K562 (cell line): ENCODE data around the gene SLC39A11. TPM values are rescaled to one million over a fixed set of nuclear protein-coding genes. Genes with fewer than 3 reads are reported as not detected.

ENCODE experiments used
- ATAC-seq: fragments of 200-7000 bp; cut with Tn5 transposase; 3 replicates; pipeline ENCODE4 v1.9.1; 2020; ENCODE audit warnings: moderate library complexity
- BruUV-seq: library from RNA; stranded (reverse); fragments of 400-500 nt; replicated peaks from 2 replicates; lab custom pipeline; 2021; lab: Mats Ljungman, UMichigan
- CTCF ChIA-PET: fragments of 300-600 bp; formaldehyde crosslinking; extraction: SDS; loops from one replicate; lab custom pipeline; 2021; ENCODE audit warnings: low intra/inter-chr PET ratio; lab: Yijun Ruan, JAX
- POLR2A ChIA-PET: fragments of 300-600, 350-650 bp; sonication (Branson Sonifier 250); formaldehyde crosslinking; extraction: SDS; loops from one replicate; lab custom pipeline; 2021; ENCODE audit warnings: antibody characterized with exemption, inconsistent platforms; lab: Yijun Ruan, JAX
- DNase-seq, 4 experiments: peaks; one replicate each; pipeline versions ENCODE4 v3.0.0 to v3.0.0-alpha.2; 2011 to 2018; ENCODE audit warnings: low spot score in 3 of 4, mixed read lengths in 3 of 4; ENCODE audit errors: extremely low read depth in 1 of 4
- FAIRE-seq: peaks from 2 replicates; lab custom pipeline; 2011; peaks lifted over from hg19 to GRCh38; lab: Jason Lieb, UNC
- H2AFZ ChIP-seq: 2 replicates; pipeline ENCODE4 v1.6.0; 2011; ENCODE audit warnings: low read depth, low read length, control low read depth, inconsistent platforms
- H3K27ac ChIP-seq: fragments of 200-600 bp; 3 replicates; pipeline ENCODE4 v1.8.0; 2011; ENCODE audit warnings: low read depth, mild to moderate bottlenecking, control low read depth, inconsistent platforms, low read length, moderate library complexity, mixed read lengths; ENCODE audit errors: extremely low read depth
- H3K27me3 ChIP-seq, 2 experiments: fragments of 300-600 bp in 1 of 2; 2 replicates in 1 of 2; 3 replicates in 1 of 2; pipeline versions ENCODE4 v1.6.0 to v1.8.0; 2011; ENCODE audit warnings: inconsistent platforms in 2 of 2, low read length in 2 of 2, mild to moderate bottlenecking in 1 of 2, mixed read lengths in 1 of 2, moderate library complexity in 1 of 2; ENCODE audit not compliant: control insufficient read depth in 2 of 2, insufficient read depth in 2 of 2
- H3K36me3 ChIP-seq: fragments of 300-600 bp; 3 replicates; pipeline ENCODE4 v1.8.0; 2011; ENCODE audit warnings: mild to moderate bottlenecking, low read length, inconsistent platforms; ENCODE audit not compliant: control insufficient read depth, insufficient read depth
- H3K4me1 ChIP-seq, 2 experiments: fragments of 200-600 bp in 1 of 2; replicated peaks in 1 of 2; 2 replicates in 1 of 2; 3 replicates in 1 of 2; pipeline versions ENCODE4 v1.5.1 to v1.8.0; 2011; ENCODE audit warnings: inconsistent platforms in 2 of 2, low read length in 2 of 2, mild to moderate bottlenecking in 1 of 2, mixed read lengths in 1 of 2, moderate library complexity in 1 of 2; ENCODE audit not compliant: control insufficient read depth in 2 of 2, insufficient read depth in 2 of 2
- H3K4me2 ChIP-seq: 2 replicates; pipeline ENCODE4 v1.6.1; 2011; ENCODE audit warnings: low read length, control low read depth, inconsistent platforms, mixed read lengths; ENCODE audit not compliant: insufficient read depth
- H3K4me3 ChIP-seq: fragments of 200-600 bp; sonication (generic), shearing (Covaris generic); 2 replicates; pipeline ENCODE4 v1.5.1; 2016; ENCODE audit warnings: control low read depth, inconsistent platforms
- H3K79me2 ChIP-seq: fragments of 200-600 bp; 3 replicates; pipeline ENCODE4 v1.8.0; 2011; ENCODE audit warnings: low read length, inconsistent platforms; ENCODE audit not compliant: control insufficient read depth, insufficient read depth
- H3K9ac ChIP-seq, 2 experiments: 2 replicates each; pipeline versions ENCODE4 v1.6.0 to v1.6.1; 2011; ENCODE audit warnings: low read depth in 2 of 2, low read length in 2 of 2, control low read depth in 1 of 2, inconsistent platforms in 1 of 2, mild to moderate bottlenecking in 1 of 2, mixed read lengths in 1 of 2; ENCODE audit not compliant: insufficient read depth in 1 of 2
- H3K9me1 ChIP-seq: one replicate; pipeline ENCODE4 v1.6.0; 2011; ENCODE audit warnings: inconsistent platforms, mild to moderate bottlenecking, low read length, moderate library complexity; ENCODE audit not compliant: control insufficient read depth, insufficient read depth
- H3K9me3 ChIP-seq: replicated peaks from 2 replicates; pipeline ENCODE4 v1.5.1; 2011; ENCODE audit warnings: low read depth, low read length, inconsistent platforms; ENCODE audit not compliant: control insufficient read depth, insufficient read depth
- H4K20me1 ChIP-seq: replicated peaks from 2 replicates; pipeline ENCODE4 v1.6.1; 2011; ENCODE audit warnings: low read length, inconsistent platforms, mixed read lengths; ENCODE audit not compliant: control insufficient read depth, insufficient read depth
- BRD9 ChIP-seq: fragments of 450-650 bp; IDR thresholded peaks from 2 replicates; pipeline ENCODE4 v1.6.1; 2018; ENCODE audit warnings: low read depth; ENCODE audit not compliant: partially characterized antibody
- CHAMP1 ChIP-seq: fragments of 450-650 bp; IDR thresholded peaks from 2 replicates; pipeline ENCODE4 v1.6.1; 2016; ENCODE audit warnings: mild to moderate bottlenecking
- CHD1 ChIP-seq: fragments of 200-600 bp; sonication (generic); IDR thresholded peaks from one replicate; pipeline ENCODE4 v1.6.1; 2012; ENCODE audit warnings: mild to moderate bottlenecking, moderate library complexity, low read length, inconsistent platforms
- EWSR1 ChIP-seq: fragments of 450-650 bp; IDR thresholded peaks from 2 replicates; pipeline ENCODE4 v1.6.1; 2018; ENCODE audit warnings: borderline replicate concordance, mild to moderate bottlenecking, low read depth, moderate library complexity; ENCODE audit not compliant: partially characterized antibody
- SIRT6 ChIP-seq: IDR thresholded peaks from one replicate; pipeline ENCODE4 v1.6.1; 2012; ENCODE audit warnings: low read depth, mild to moderate bottlenecking, control low read depth, inconsistent platforms, low read length, moderate library complexity
- SRSF1 ChIP-seq: fragments of 200-400 bp; formaldehyde crosslinking; IDR thresholded peaks from 2 replicates; pipeline ENCODE4 v1.6.1; 2017; ENCODE audit warnings: mild to moderate bottlenecking, low read depth, low read length, moderate library complexity
- TGIF2 ChIP-seq: sonication (generic); formaldehyde crosslinking; IDR thresholded peaks from 2 replicates; pipeline ENCODE4 v1.8.1; 2022; ENCODE audit warnings: mild to moderate bottlenecking, missing genetic modification reagents, moderate library complexity
- TOE1 ChIP-seq, 2 experiments: fragments of 450-650 bp in 1 of 2; sonication (generic) in 1 of 2; formaldehyde crosslinking in 1 of 2; IDR thresholded peaks; 2 replicates each; pipeline versions ENCODE4 v1.7.1 to v1.8.0; 2016 to 2022; ENCODE audit warnings: borderline replicate concordance in 2 of 2, mild to moderate bottlenecking in 2 of 2, antibody characterized with exemption in 1 of 2, inconsistent platforms in 1 of 2, low read depth in 1 of 2, missing genetic modification reagents in 1 of 2, moderate library complexity in 1 of 2
- ZBTB2 ChIP-seq: fragments of 450-650 bp; IDR thresholded peaks from 2 replicates; pipeline ENCODE4 v1.6.1; 2016; ENCODE audit warnings: antibody characterized with exemption
- ZNF174 ChIP-seq: fragments of 250-450 bp; sonication (Bioruptor Pico); IDR thresholded peaks from 2 replicates; pipeline ENCODE4 v1.4.0; 2020; ENCODE audit warnings: mild to moderate bottlenecking
- ZNF23 ChIP-seq: fragments of 250-450 bp; sonication (Bioruptor Pico); IDR thresholded peaks from 2 replicates; pipeline ENCODE4 v1.4.0; 2020; ENCODE audit warnings: mild to moderate bottlenecking
- ZNF584 ChIP-seq: fragments of 200-800 bp; sonication (Bioruptor generic); IDR thresholded peaks from 2 replicates; pipeline ENCODE4 v1.6.1; 2016; ENCODE audit warnings: low read depth, mild to moderate bottlenecking, missing genetic modification characterization, missing compliant biosample characterization
- WGBS: fragments of 100-300 bp; shearing (Covaris generic); methylation state at CpG from one replicate; pipeline ENCODE4 v1.1.6; 2016; ENCODE audit warnings: low coverage, mixed read lengths; ENCODE audit not compliant: insufficient coverage; ENCODE audit errors: missing lambda C conversion rate; 5-methylcytosine and 5-hydroxymethylcytosine counted together
- in situ Hi-C: fragments of 300-500 bp; cut with MboI; formaldehyde crosslinking; loops from 4 replicates; pipeline ENCODE4 v1.15.0; 2018; ENCODE audit warnings: inconsistent platforms, mixed read lengths
- intact Hi-C: fragments of 100-400 bp; cut with micrococcal nuclease; formaldehyde crosslinking; loops from 2 replicates; pipeline ENCODE4 v1.14.2; 2022
- polyA plus RNA-seq, 8 experiments: library from polyadenylated mRNA; depleted of rRNA in 4 of 8; stranded (reverse) in 5 of 8; unstranded in 3 of 8; fragments of >200 nt; fragmentation: Nextera tagmentation in 2 of 8; fragmentation: Illumina TruSeq in 1 of 8; extraction: Ambion mirVana in 2 of 8; extraction: Trizol in 1 of 8; gene quantifications; 2 replicates each; pipeline versions ENCODE4 v1.2.1 to v1.2.3, GENCODE V29; 2011 to 2014; ENCODE audit warnings: inconsistent platforms in 1 of 8, missing spikeins in 1 of 8
- total RNA-seq, 7 experiments: library from RNA; depleted of rRNA in 6 of 7; stranded (reverse); fragments of >200 nt in 6 of 7; fragmentation: Illumina TruSeq in 2 of 7; extraction: Trizol in 2 of 7; gene quantifications; 2 replicates each; pipeline versions ENCODE4 v1.2.1 to v1.2.3, GENCODE V29; 2011 to 2021; ENCODE audit warnings: low replicate concordance in 1 of 7
- TF ChIP-seq, protein P1 (sequence below): sonication (generic); formaldehyde crosslinking; IDR thresholded peaks from 2 replicates; pipeline ENCODE4 v1.8.1; 2023; ENCODE audit warnings: mild to moderate bottlenecking, missing genetic modification reagents

The SLC39A11 gene
- total and polyA plus RNA-seq, 9 of the 15 experiments (the other 6 are each of a cell fraction or from before 2014, with no cell fraction given) = 10.5 to 26.4 (median 13.4) TPM

GRCh38 chr17:72724267-72724666 is 368.2 kb downstream of the SLC39A11 start:
- no TSS peak for BruUV-seq
- H3K27me3 ChIP-seq = no peaks in the 10 kb centered on the region
- no peaks in the 10 kb centered on the region for H3K9me3 ChIP-seq
- H4K20me1 ChIP-seq = no peaks in the 10 kb centered on the region; the same call in 1 of the 2 replicates
- DNase-seq = no peak
- in situ Hi-C loops (loop anchor here (5.0 to 10.0 kb wide), 3 partner anchors 261 to 528 kb away; no protein-coding TSS in a partner anchor), intact Hi-C loops (loop anchor here (2.0 kb wide), 2 partner anchors 163 to 531 kb away; no protein-coding TSS in a partner anchor)
- no peak overlapping the region for H3K4me2 ChIP-seq
- 0 out of 5 replicates have a peak, but pooled peaks cover 0 to 2% of the 10 kb centered on the region in 2 experiments for H3K4me1 ChIP-seq
- 34% methylated on average over 2 of the region's 2 CpGs for WGBS
- H3K9ac ChIP-seq = no peak overlapping the region
- ChIA-PET CTCF (interaction anchor here (0.7 to 5.5 kb wide), 2 partner anchors 465 to 627 kb away, joined by 3 to 72 read pairs; partner anchors contain the start of gene COG1), POLR2A (interaction anchor here (0.7 to 1.9 kb wide), 2 partner anchors 10 to 263 kb away, joined by 3 to 5 read pairs; no protein-coding TSS in a partner anchor)
- no peak overlapping the region for H3K27ac ChIP-seq
- H3K36me3 ChIP-seq = no peaks in the 10 kb centered on the region
- no peaks in the 10 kb centered on the region for H3K79me2 ChIP-seq
- no peak overlapping the region for H3K4me3 ChIP-seq
- no peak for ATAC-seq
- H2AFZ ChIP-seq = no peak overlapping the region
- H3K9me1 ChIP-seq = no peaks in the 10 kb centered on the region
- no peak for TF ChIP-seq CHAMP1
- TF ChIP-seq TOE1 (IDR thresholded peaks at IDR 0.05; ENCODE audit: borderline replicate concordance) = no peak
- no peak for TF ChIP-seq TOE1 (CRISPR knock-in tag; IDR thresholded peaks at IDR 0.05; ENCODE audit: borderline replicate concordance, low read depth)
- TF ChIP-seq, protein P1, sequence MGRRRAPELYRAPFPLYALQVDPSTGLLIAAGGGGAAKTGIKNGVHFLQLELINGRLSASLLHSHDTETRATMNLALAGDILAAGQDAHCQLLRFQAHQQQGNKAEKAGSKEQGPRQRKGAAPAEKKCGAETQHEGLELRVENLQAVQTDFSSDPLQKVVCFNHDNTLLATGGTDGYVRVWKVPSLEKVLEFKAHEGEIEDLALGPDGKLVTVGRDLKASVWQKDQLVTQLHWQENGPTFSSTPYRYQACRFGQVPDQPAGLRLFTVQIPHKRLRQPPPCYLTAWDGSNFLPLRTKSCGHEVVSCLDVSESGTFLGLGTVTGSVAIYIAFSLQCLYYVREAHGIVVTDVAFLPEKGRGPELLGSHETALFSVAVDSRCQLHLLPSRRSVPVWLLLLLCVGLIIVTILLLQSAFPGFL = no peak
- TF ChIP-seq ZNF584 = no peak
- TF ChIP-seq SRSF1 = no peak
- no peak for TF ChIP-seq ZBTB2
- no peak for TF ChIP-seq CHD1
- no peak for TF ChIP-seq SIRT6
- TF ChIP-seq EWSR1 = no peak
- TF ChIP-seq ZNF174 (CRISPR knock-in tag) = no peak
- TF ChIP-seq TGIF2 = no peak
- TF ChIP-seq BRD9 = no peak
- no peak for TF ChIP-seq ZNF23 (CRISPR knock-in tag)
- TF ChIP-seq, all 486 proteins: peak for 0
- FAIRE-seq = no peak
